Large intestine (tissue), 3 donors: Measurements from ENCODE around the gene SUN5. TPM values are rescaled to one million over a fixed set of nuclear protein-coding genes. Genes with fewer than 3 reads are reported as not detected.

Source experiments
- DNase-seq, 2 donors: peaks; one replicate each; pipeline versions ENCODE4 v3.0.0 to v3.0.0-alpha.2; 2013
- H3K27ac ChIP-seq: one replicate; pipeline ENCODE4 v1.5.1; 2013; ENCODE audit warnings: low read length
- H3K27me3 ChIP-seq: 2 replicates; pipeline ENCODE4 v1.6.1; 2013; ENCODE audit warnings: low read length; ENCODE audit not compliant: control insufficient read depth, insufficient read depth
- H3K36me3 ChIP-seq: 2 replicates; pipeline ENCODE4 v1.6.1; 2013; ENCODE audit warnings: low read length; ENCODE audit not compliant: control insufficient read depth, insufficient read depth
- H3K4me1 ChIP-seq: one replicate; pipeline ENCODE4 v1.6.1; 2013; ENCODE audit warnings: low read length; ENCODE audit not compliant: control insufficient read depth, insufficient read depth
- H3K4me3 ChIP-seq: one replicate; pipeline ENCODE4 v1.5.1; 2013; ENCODE audit warnings: low read length
- H3K9me3 ChIP-seq: one replicate; pipeline ENCODE4 v1.6.1; 2013; ENCODE audit warnings: mild to moderate bottlenecking, low read depth, low read length, moderate library complexity; ENCODE audit not compliant: control insufficient read depth
- WGBS: methylation state at CpG from one replicate; pipeline ENCODE4 v1.1.5; 2013; ENCODE audit warnings: low lambda C conversion rate; ENCODE audit not compliant: insufficient coverage; 5-methylcytosine and 5-hydroxymethylcytosine counted together
- polyA plus RNA-seq: library from polyadenylated mRNA; unstranded; fragments of 120-200 nt; gene quantifications from one replicate; pipeline ENCODE4 v1.2.1, GENCODE V29; 2013

Gene SUN5
- polyA plus RNA-seq, 1 donor: not detected

GRCh38 chr20:33026779-33027759, 22.8 kb upstream of the SUN5 start:
- no peaks in the 10 kb centered on the region for H3K36me3 ChIP-seq
- no CpG with 5 or more reads among the region's 10 CpGs for whole genome bisulfite sequencing
- H3K27me3 ChIP-seq: no peaks in the 10 kb centered on the region
- peaks cover 3% of the 10 kb centered on the region for H3K4me1 ChIP-seq
- H3K4me3 ChIP-seq: no peak overlapping the region
- no peak for DNase-seq
- H3K9me3 ChIP-seq: no peaks in the 10 kb centered on the region
- H3K27ac ChIP-seq: no peak overlapping the region

GRCh38 chr20:33026072-33026778, 22.0 kb upstream of the SUN5 start:
- no peak for DNase-seq
- Histone ChIP-seq H3K36me3 (no peaks in the 10 kb centered on the region), H3K4me3 (no peak overlapping the region), H3K27ac (no peak overlapping the region), H3K27me3 (no peaks in the 10 kb centered on the region), H3K4me1 (peaks cover 3% of the 10 kb centered on the region), H3K9me3 (no peaks in the 10 kb centered on the region)
- WGBS: no CpG with 5 or more reads among the region's 5 CpGs

- Histone ChIP-seq H3K4me1 (peaks cover 3% of the 10 kb centered on the region), H3K27ac (no peak overlapping the region), H3K36me3 (no peaks in the 10 kb centered on the region), H3K4me3 (no peak overlapping the region), H3K9me3 (no peaks in the 10 kb centered on the region), H3K27me3 (no peaks in the 10 kb centered on the region)
- DNase-seq: no peak
- 94% methylated on average over 5 of the region's 9 CpGs for WGBS
These were observed 21.2 kb upstream of the SUN5 start for GRCh38 chr20:33025318-33025876.

- Histone ChIP-seq H3K27ac (peak overlapping the region; percentile 58), H3K4me3 (no peak overlapping the region), H3K4me1 (peaks cover 3% of the 10 kb centered on the region), H3K9me3 (no peaks in the 10 kb centered on the region), H3K36me3 (no peaks in the 10 kb centered on the region), H3K27me3 (no peaks in the 10 kb centered on the region)
- 56% methylated on average over 3 of the region's 5 CpGs for WGBS
- no peak for DNase-seq
These were observed 20.5 kb upstream of the SUN5 start for GRCh38 chr20:33024609-33025317.

GRCh38 chr20:33024243-33024560, 20.0 kb upstream of the SUN5 start:
- Histone ChIP-seq H3K36me3 (no peaks in the 10 kb centered on the region), H3K4me1 (peaks cover 3% of the 10 kb centered on the region), H3K4me3 (no peak overlapping the region), H3K9me3 (no peaks in the 10 kb centered on the region), H3K27me3 (no peaks in the 10 kb centered on the region), H3K27ac (peak overlapping the region; percentile 70)
- WGBS: no CpG with 5 or more reads among the region's 1 CpG
- DNase-seq: peak; percentile 59 to 69

- H3K27ac ChIP-seq: peak overlapping the region; percentile 70
- WGBS: no CpG with 5 or more reads among the region's 6 CpGs
These were observed 19.4 kb upstream of the SUN5 start for GRCh38 chr20:33023439-33024242.

GRCh38 chr20:33022694-33023438, 18.6 kb upstream of the SUN5 start:
- H3K4me1 ChIP-seq: peaks cover 3% of the 10 kb centered on the region
- WGBS: no CpG with 5 or more reads among the region's 7 CpGs
- no peak overlapping the region for H3K4me3 ChIP-seq
- no peaks in the 10 kb centered on the region for H3K9me3 ChIP-seq
- no peaks in the 10 kb centered on the region for H3K27me3 ChIP-seq
- H3K36me3 ChIP-seq: no peaks in the 10 kb centered on the region
- no peak overlapping the region for H3K27ac ChIP-seq
- DNase-seq: no peak

More at GRCh38 chr20:33023439-33024242, 19.4 kb upstream of the SUN5 start:
- Histone ChIP-seq H3K4me3 (no peak overlapping the region), H3K9me3 (no peaks in the 10 kb centered on the region), H3K36me3 (no peaks in the 10 kb centered on the region), H3K4me1 (peaks cover 3% of the 10 kb centered on the region), H3K27me3 (no peaks in the 10 kb centered on the region)
- DNase-seq: no peak

- DNase-seq: no peak
- Histone ChIP-seq H3K27ac (no peak overlapping the region), H3K4me3 (no peak overlapping the region), H3K36me3 (no peaks in the 10 kb centered on the region), H3K27me3 (no peaks in the 10 kb centered on the region), H3K9me3 (no peaks in the 10 kb centered on the region), H3K4me1 (peaks cover 3% of the 10 kb centered on the region)
- WGBS: no CpG with 5 or more reads among the region's 4 CpGs
These were observed 18.1 kb upstream of the SUN5 start for GRCh38 chr20:33022289-33022688.

- no peak overlapping the region for H3K4me3 ChIP-seq
- WGBS: no CpG with 5 or more reads among the region's 3 CpGs
- H3K27me3 ChIP-seq: no peaks in the 10 kb centered on the region
- no peaks in the 10 kb centered on the region for H3K36me3 ChIP-seq
- H3K9me3 ChIP-seq: no peaks in the 10 kb centered on the region
- H3K4me1 ChIP-seq: peaks cover 3% of the 10 kb centered on the region
- no peak for DNase-seq
- H3K27ac ChIP-seq: no peak overlapping the region
These were observed 17.6 kb upstream of the SUN5 start for GRCh38 chr20:33021879-33022278.
